ENCODE measurements around the gene METTL22.
"Not testable (repeated sequence)": the region's sequence is repeated elsewhere in the genome, so short reads cannot be mapped to it uniquely, and the experiment has no call there.

Gene METTL22

DNA sequence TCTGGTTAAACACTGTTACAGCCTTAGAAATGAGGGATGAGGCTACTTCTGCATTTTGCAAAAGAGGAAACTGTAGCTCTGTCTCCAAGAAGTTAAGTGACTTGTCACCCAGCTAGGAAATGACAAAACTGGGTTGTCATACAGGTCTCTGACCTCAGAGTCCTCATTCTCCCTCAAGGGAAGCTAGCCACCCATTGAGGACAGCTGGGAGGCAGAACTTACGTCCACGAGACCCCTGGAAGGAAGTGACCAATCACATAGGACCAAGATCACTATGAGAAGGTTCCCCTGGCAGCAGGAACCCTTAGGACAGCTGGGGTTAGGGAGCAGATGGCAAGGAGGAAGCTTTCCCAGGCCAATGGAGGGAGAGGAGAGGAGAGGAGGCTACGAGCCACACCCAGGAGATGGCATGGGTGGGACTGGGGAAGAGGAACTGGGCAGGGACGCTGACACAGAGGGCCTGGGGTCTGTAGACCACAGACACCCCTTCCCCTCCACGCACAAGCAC lies 11.2 kb downstream of the METTL22 start:
- no peak for DNase-seq

- no peak for DNase-seq
Observed at GRCh38 chr16:8634991-8635736, 13.7 kb downstream of the METTL22 start.

- no peak for DNase-seq
Observed at GRCh38 chr16:8639694-8640093, 18.2 kb downstream of the METTL22 start.

DNA sequence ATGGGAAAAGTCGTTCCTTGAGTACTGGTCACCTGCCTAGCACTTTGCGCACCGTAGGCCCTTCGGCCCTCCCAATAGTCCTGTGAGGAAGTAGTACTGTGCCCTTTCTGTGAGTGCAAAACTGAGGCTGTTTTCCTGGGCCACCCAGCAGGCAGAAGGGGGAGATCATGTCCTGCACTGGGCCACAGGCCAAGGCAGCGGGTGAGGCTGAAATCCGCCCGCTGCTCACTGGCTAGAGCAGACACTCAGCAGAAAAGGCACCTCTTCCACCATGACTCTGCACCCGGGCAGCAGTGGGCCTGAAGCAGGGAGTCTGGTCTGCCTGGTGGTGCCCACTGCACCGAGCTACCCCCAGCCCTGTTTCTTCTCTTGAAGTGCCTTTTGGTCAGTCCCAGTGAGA lies 20.2 kb downstream of the METTL22 start:
- DNase-seq, result no peak

GRCh38 chr16:8642146-8642545 lies 20.6 kb downstream of the METTL22 start:
- no peak for DNase-seq

- no peak for DNase-seq
Observed at GRCh38 chr16:8644211-8645140, 23.0 kb downstream of the METTL22 start.

GRCh38 chr16:8645141-8645521 lies 23.6 kb downstream of the METTL22 start:
- DNase-seq, result no peak

- DNase-seq, result no peak
Observed at GRCh38 chr16:8645831-8646230, 24.3 kb downstream of the METTL22 start.

GRCh38 chr16:8646326-8647053 lies 25.0 kb downstream of the METTL22 start:
- no peak for DNase-seq

GRCh38 chr16:8647721-8648318 lies 26.3 kb downstream of the METTL22 start:
- no peak for DNase-seq

- no peak for DNase-seq
Observed at GRCh38 chr16:8648877-8649276, 27.4 kb downstream of the METTL22 start.

DNA sequence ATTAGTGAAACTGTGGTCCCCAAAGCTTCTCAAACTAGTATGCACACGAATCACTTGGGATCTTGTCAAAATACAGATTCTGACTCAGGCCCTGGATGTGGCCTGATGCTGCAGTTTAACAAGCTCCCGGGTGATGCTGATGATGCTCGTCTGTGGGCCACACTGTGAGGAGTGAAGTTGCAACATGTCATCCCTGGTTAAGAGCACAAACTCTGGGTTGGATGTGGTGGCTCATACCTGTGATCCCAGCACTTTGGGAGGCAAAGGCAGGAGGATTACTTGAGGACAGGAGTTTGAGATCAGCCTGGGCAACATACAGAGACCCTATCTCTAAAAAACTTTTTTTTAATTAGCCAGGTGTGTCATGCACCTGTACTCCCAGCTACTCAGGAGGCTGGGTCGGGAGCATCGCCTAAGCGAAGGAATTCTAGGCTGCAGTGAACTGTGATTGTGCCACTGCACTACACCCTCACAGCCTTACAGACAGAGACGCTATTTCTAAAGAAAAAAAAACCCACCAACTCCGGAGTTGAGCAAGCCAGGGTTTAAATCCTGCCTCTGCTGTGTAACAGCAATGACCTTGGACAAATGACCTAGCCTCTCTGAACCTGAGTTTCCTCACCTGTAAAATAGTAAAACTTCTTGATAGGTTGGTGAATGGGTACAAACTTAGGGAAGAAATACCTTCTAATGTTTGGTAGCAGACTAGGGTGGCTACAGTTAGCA lies 28.5 kb downstream of the METTL22 start:
- DNase-seq, result no peak

- not testable (repeated sequence) for DNase-seq
Observed at GRCh38 chr16:8651958-8652357, 30.5 kb downstream of the METTL22 start.

- DNase-seq, result no peak
Observed at GRCh38 chr16:8655184-8655717, 33.8 kb downstream of the METTL22 start.

DNA sequence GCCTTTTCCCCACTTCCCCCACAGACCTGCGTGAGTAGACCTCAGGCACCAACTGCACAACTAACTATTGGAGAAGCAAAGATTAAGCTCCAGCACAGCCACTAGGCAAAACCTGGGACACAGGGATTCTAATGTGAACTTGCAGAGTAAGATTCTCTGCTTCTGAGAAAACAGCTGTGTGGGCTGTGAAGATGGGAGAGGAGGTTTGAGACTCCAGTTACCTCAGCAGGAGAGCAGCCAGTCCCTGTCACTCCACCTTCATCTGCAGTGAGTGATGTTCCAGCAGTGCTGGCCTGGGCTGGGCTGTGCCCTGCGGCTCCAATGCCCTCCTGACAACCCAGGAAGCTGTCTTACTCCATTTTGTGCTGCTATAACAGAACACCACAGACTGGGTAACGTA lies 34.9 kb downstream of the METTL22 start:
- no peak for DNase-seq

DNA sequence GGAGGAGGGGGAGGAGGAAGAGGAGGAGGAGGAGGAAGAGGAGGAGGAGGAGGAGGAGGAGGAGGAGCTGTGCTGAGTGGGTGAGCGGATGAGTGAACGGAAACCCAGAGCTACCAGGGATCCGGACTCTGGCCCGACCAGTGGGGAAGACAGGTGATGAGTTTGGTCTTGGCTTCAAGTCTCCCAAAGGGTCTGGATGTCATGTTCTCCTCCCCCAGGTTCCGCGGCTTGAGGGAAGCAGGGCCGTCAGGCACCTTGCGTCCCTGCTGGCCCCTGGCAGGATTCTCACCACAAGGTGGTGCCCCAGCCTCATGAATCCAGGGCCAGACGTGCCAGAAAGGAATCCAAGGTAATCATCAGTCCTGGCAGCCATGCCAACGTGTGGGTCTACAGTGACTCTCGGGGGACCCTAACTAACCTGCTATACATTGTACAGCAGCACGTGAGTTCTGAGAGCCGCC lies 39.4 kb downstream of the METTL22 start:
- DNase-seq, result peak; percentile 66

GRCh38 chr16:8661703-8662102 lies 40.2 kb downstream of the METTL22 start:
- no peak for DNase-seq

GRCh38 chr16:8663192-8664089 lies 41.9 kb downstream of the METTL22 start:
- no peak for DNase-seq

- DNase-seq, result no peak
Observed at GRCh38 chr16:8665529-8665928, 44.0 kb downstream of the METTL22 start.

- no peak for DNase-seq
Observed at GRCh38 chr16:8667492-8667891, 46.0 kb downstream of the METTL22 start.

DNA sequence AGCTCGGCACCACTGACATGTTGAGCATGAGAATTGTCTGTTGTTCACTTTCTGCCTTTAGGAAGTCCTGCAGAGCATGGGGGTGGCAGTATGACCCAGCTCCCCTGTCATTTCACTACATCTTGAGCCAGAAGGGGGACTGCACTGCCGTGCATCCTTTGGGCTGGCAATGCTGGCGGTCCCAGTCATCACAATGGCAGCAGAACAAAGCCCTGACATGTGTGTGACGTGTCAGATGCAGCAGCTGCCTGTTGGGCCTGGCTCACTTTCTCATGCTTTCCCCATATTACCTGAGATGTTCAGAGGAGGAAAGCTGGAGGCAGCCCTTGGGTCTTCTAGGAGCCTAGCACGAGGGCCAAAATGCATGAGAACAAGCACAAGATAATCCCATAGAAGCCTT lies 46.6 kb downstream of the METTL22 start:
- no peak for DNase-seq

All from DMS79 (cell line).